A549 (cell line): ENCODE data around the gene CAPZA1. TPM values are rescaled to one million over a fixed set of nuclear protein-coding genes. Genes with fewer than 3 reads are reported as not detected.

ENCODE experiments used
- ATAC-seq, 2 experiments: fragments of 200-7000 bp in 1 of 2; fragments of >200 bp in 1 of 2; cut with Nextera tagmentation in 1 of 2; cut with Tn5 transposase in 1 of 2; 3 replicates each; pipeline versions ENCODE4 v1.8.0 to v1.9.1; 2018 to 2020; ENCODE audit warnings: mild to moderate bottlenecking in 1 of 2, moderate library complexity in 1 of 2
- CTCF ChIA-PET: fragments of 300-600 bp; sonication (Branson Sonifier 250); formaldehyde crosslinking; extraction: SDS; loops from one replicate; lab custom pipeline; 2021; ENCODE audit warnings: antibody characterized with exemption, inconsistent platforms; lab: Yijun Ruan, JAX
- POLR2A ChIA-PET: fragments of 350-600 bp; formaldehyde crosslinking; extraction: SDS; loops from one replicate; lab custom pipeline; 2021; ENCODE audit warnings: antibody characterized with exemption, inconsistent platforms; lab: Yijun Ruan, JAX
- DNase-seq, 2 experiments: peaks; one replicate each; pipeline versions ENCODE4 v3.0.0 to v3.0.0-alpha.2; 2011 to 2016; ENCODE audit warnings: low read depth in 1 of 2, low spot score in 1 of 2
- FAIRE-seq: peaks from 2 replicates; lab custom pipeline; 2011; peaks lifted over from hg19 to GRCh38; lab: Jason Lieb, UNC
- H3K27ac ChIP-seq, 2 experiments: fragments of >200 bp; sonication (Bioruptor Twin); formaldehyde crosslinking; 3 replicates each; pipeline ENCODE4 v1.5.1; 2016 to 2017
- H3K4me1 ChIP-seq: fragments of >200 bp; sonication (Bioruptor Twin); formaldehyde crosslinking; 3 replicates; pipeline ENCODE4 v1.6.1; 2016
- H3K4me2 ChIP-seq: fragments of >200 bp; sonication (Bioruptor Twin); formaldehyde crosslinking; 3 replicates; pipeline ENCODE4 v1.6.1; 2016
- H3K4me3 ChIP-seq: fragments of >200 bp; sonication (Bioruptor Twin); formaldehyde crosslinking; 3 replicates; pipeline ENCODE4 v1.5.1; 2016
- H3K9me3 ChIP-seq: fragments of >200 bp; sonication (Bioruptor Twin); formaldehyde crosslinking; 3 replicates; pipeline ENCODE4 v1.6.1; 2016
- BHLHE40 ChIP-seq: IDR thresholded peaks from 2 replicates; pipeline ENCODE4 v1.6.1; 2012; ENCODE audit warnings: low read depth, low read length, inconsistent platforms
- EP300 ChIP-seq, 2 experiments: fragments of >200 bp; sonication (Bioruptor Twin); formaldehyde crosslinking; IDR thresholded peaks; 2 replicates in 1 of 2; 3 replicates in 1 of 2; pipeline ENCODE4 v1.6.1; 2016 to 2017
- FOXS1 ChIP-seq: fragments of 250-450 bp; sonication (Bioruptor Pico); IDR thresholded peaks from 2 replicates; pipeline ENCODE4 v1.5.0; 2020; ENCODE audit warnings: mild to moderate bottlenecking, moderate library complexity
- GATA3 ChIP-seq: IDR thresholded peaks from 2 replicates; pipeline ENCODE4 v1.6.1; 2012; ENCODE audit warnings: borderline replicate concordance
- HDAC2 ChIP-seq: fragments of 200-600 bp; sonication (generic); IDR thresholded peaks from 2 replicates; pipeline ENCODE4 v1.6.1; 2016
- JUNB ChIP-seq: fragments of >200 bp; sonication (Bioruptor Twin); formaldehyde crosslinking; IDR thresholded peaks from 2 replicates; pipeline ENCODE4 v1.6.1; 2016
- KDM1A ChIP-seq: fragments of 200-600 bp; sonication (generic); IDR thresholded peaks from 2 replicates; pipeline ENCODE4 v1.6.1; 2016; ENCODE audit warnings: low read depth, mild to moderate bottlenecking
- MAFK ChIP-seq: fragments of 450-650 bp; IDR thresholded peaks from 2 replicates; pipeline ENCODE4 v1.6.1; 2014; ENCODE audit not compliant: partially characterized antibody
- MAZ ChIP-seq: fragments of 150-350 bp; IDR thresholded peaks from 2 replicates; pipeline ENCODE4 v1.6.1; 2014; ENCODE audit warnings: antibody characterized with exemption, low read depth, low read length, borderline replicate concordance
- MYC ChIP-seq: IDR thresholded peaks from 2 replicates; pipeline ENCODE4 v1.6.1; 2012; ENCODE audit warnings: mild to moderate bottlenecking, inconsistent platforms, low read length, improper control_type of control experiment, borderline replicate concordance
- NPAS2 ChIP-seq: fragments of 250-450 bp; sonication (Bioruptor Pico); IDR thresholded peaks from 2 replicates; pipeline ENCODE4 v1.8.0; 2022; ENCODE audit warnings: mild to moderate bottlenecking, moderate library complexity, borderline replicate concordance
- RAD21 ChIP-seq, 2 experiments: fragments of >200 bp in 1 of 2; sonication (Bioruptor Twin) in 1 of 2; formaldehyde crosslinking in 1 of 2; IDR thresholded peaks in 1 of 2; conservative IDR thresholded peaks in 1 of 2; 2 replicates in 1 of 2; 3 replicates in 1 of 2; pipeline ENCODE4 v1.6.1; 2012 to 2018; ENCODE audit warnings: inconsistent platforms in 1 of 2
- RARB ChIP-seq: fragments of 250-450 bp; sonication (Bioruptor Pico); IDR thresholded peaks from 2 replicates; pipeline ENCODE4 v1.8.0; 2021; ENCODE audit warnings: mild to moderate bottlenecking, moderate library complexity
- RCOR1 ChIP-seq: fragments of 150-350 bp; IDR thresholded peaks from 2 replicates; pipeline ENCODE4 v1.6.1; 2014; ENCODE audit warnings: antibody characterized with exemption, low read length, low read depth
- RNF2 ChIP-seq: fragments of 200-600 bp; sonication (generic); IDR thresholded peaks from 2 replicates; pipeline ENCODE4 v1.6.1; 2016; ENCODE audit warnings: low read depth, mild to moderate bottlenecking, antibody characterized with exemption, moderate library complexity, borderline replicate concordance
- SMC3 ChIP-seq: fragments of >200 bp; sonication (Bioruptor Twin); formaldehyde crosslinking; IDR thresholded peaks from 3 replicates; pipeline ENCODE4 v1.6.1; 2018; ENCODE audit warnings: inconsistent platforms
- SREBF2 ChIP-seq: fragments of 450-650 bp; IDR thresholded peaks from 2 replicates; pipeline ENCODE4 v1.6.1; 2014; ENCODE audit warnings: mild to moderate bottlenecking, moderate library complexity
- TP53 ChIP-seq: fragments of 250-450 bp; sonication (Bioruptor Pico); IDR thresholded peaks from 2 replicates; pipeline ENCODE4 v1.5.0; 2021; ENCODE audit warnings: mild to moderate bottlenecking, moderate library complexity
- ZFP36 ChIP-seq: fragments of 450-650 bp; IDR thresholded peaks from 2 replicates; pipeline ENCODE4 v1.6.1; 2014; ENCODE audit warnings: borderline replicate concordance; ENCODE audit not compliant: partially characterized antibody
- ZNF302 ChIP-seq: fragments of 250-450 bp; sonication (Bioruptor Pico); IDR thresholded peaks from 2 replicates; pipeline ENCODE4 v1.9.0; 2021; ENCODE audit warnings: inconsistent platforms, mild to moderate bottlenecking, moderate library complexity
- ZSCAN20 ChIP-seq: fragments of 250-450 bp; sonication (Bioruptor Pico); IDR thresholded peaks from 2 replicates; pipeline ENCODE4 v1.8.0; 2022; ENCODE audit warnings: mild to moderate bottlenecking, moderate library complexity
- WGBS: methylation state at CpG from one replicate; pipeline ENCODE4 v1.1.6; 2017; ENCODE audit errors: missing lambda C conversion rate; 5-methylcytosine and 5-hydroxymethylcytosine counted together
- polyA plus RNA-seq, 4 experiments: library from polyadenylated mRNA; depleted of rRNA in 3 of 4; stranded (reverse); fragments of >200 nt; fragmentation: RNase III in 1 of 4; extraction: RNeasy Plus Mini Kit Qiagen cat#74134 plus additional on column Dnase treatment in 1 of 4; gene quantifications; 2 replicates in 3 of 4; 3 replicates in 1 of 4; pipeline ENCODE4 v1.2.3, GENCODE V29; 2011 to 2017
- TF ChIP-seq, protein P1 (sequence below): fragments of 250-450 bp; sonication (Bioruptor Pico); IDR thresholded peaks from 2 replicates; pipeline ENCODE4 v1.5.0; 2021; ENCODE audit warnings: mild to moderate bottlenecking, moderate library complexity, borderline replicate concordance
- TF ChIP-seq, protein P2 (sequence below): fragments of 250-450 bp; sonication (Bioruptor Pico); IDR thresholded peaks from 2 replicates; pipeline ENCODE4 v1.5.0; 2020; ENCODE audit warnings: low read depth, mild to moderate bottlenecking, moderate library complexity
- TF ChIP-seq, protein P3 (sequence below): fragments of >200 bp; sonication (Bioruptor Twin); formaldehyde crosslinking; IDR thresholded peaks from 2 replicates; pipeline ENCODE4 v1.6.1; 2016
- TF ChIP-seq, protein P4 (sequence below): fragments of 450-650 bp; IDR thresholded peaks from 2 replicates; pipeline ENCODE4 v1.6.1; 2014; ENCODE audit warnings: antibody characterized with exemption
- TF ChIP-seq, protein P5 (sequence below): IDR thresholded peaks from 2 replicates; pipeline ENCODE4 v1.6.1; 2012
- TF ChIP-seq, protein P6 (sequence below): IDR thresholded peaks from 2 replicates; pipeline ENCODE4 v1.6.1; 2012

Gene CAPZA1
- polyA plus RNA-seq, 2 of the 4 experiments (the other 2 are of a cell fraction) = 103 to 136 TPM

DNA sequence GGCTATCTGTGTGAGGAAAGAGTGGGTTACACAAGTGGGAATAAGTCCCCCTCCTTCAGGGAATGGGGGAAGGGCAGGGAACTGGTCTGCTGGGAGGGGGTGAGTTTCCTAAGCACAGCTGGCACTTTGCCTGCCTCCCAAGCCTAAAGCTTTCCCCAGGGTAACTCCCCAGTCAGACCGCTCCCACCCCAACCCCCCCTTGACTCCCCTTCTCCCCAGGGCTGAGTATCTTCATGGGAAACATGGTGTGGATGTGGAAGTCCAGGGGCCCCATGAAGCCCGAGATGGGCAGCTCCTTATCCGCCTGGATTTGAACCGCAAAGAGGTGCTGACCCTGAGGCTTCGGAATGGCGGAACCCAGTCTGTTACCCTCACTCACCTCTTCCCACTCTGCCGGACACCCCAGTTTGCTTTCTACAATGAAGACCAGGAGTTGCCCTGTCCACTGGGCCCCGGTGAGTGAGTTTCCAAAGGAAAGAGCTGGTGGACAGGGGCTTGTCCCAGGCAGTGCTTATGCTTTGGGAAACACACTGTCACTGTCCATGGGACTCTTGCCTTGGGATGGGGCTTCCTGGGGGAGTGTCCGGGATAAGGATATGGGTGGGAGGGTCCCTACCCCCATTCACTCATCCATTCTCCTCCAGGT, 69.7 kb downstream of the CAPZA1 start:
- WGBS = 75% methylated on average over 2 of the region's 9 CpGs
- no peaks in the 10 kb centered on the region for H3K9me3 ChIP-seq
- ATAC-seq = no peak
- no peaks in the 10 kb centered on the region for H3K4me1 ChIP-seq
- H3K27ac ChIP-seq = no peak overlapping the region
- TF ChIP-seq EP300 (IDR thresholded peaks at IDR 0.05) = no peak
- TF ChIP-seq, protein P1, sequence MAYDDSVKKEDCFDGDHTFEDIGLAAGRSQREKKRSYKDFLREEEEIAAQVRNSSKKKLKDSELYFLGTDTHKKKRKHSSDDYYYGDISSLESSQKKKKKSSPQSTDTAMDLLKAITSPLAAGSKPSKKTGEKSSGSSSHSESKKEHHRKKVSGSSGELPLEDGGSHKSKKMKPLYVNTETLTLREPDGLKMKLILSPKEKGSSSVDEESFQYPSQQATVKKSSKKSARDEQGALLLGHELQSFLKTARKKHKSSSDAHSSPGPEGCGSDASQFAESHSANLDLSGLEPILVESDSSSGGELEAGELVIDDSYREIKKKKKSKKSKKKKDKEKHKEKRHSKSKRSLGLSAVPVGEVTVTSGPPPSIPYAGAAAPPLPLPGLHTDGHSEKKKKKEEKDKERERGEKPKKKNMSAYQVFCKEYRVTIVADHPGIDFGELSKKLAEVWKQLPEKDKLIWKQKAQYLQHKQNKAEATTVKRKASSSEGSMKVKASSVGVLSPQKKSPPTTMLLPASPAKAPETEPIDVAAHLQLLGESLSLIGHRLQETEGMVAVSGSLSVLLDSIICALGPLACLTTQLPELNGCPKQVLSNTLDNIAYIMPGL (CRISPR knock-in tag) = no peak
- no peak for TF ChIP-seq NPAS2 (CRISPR knock-in tag)
- no peak for TF ChIP-seq RAD21 (conservative IDR thresholded peaks at IDR 0.05 in 1 of 2, IDR thresholded peaks at IDR 0.05 in 1 of 2)
- TF ChIP-seq RNF2 = no peak
- TF ChIP-seq RARB = no peak
- no peak for TF ChIP-seq MYC
- TF ChIP-seq, protein P2, sequence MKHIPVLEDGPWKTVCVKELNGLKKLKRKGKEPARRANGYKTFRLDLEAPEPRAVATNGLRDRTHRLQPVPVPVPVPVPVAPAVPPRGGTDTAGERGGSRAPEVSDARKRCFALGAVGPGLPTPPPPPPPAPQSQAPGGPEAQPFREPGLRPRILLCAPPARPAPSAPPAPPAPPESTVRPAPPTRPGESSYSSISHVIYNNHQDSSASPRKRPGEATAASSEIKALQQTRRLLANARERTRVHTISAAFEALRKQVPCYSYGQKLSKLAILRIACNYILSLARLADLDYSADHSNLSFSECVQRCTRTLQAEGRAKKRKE (CRISPR knock-in tag) = no peak
- no peak for TF ChIP-seq RCOR1
- no peak for TF ChIP-seq GATA3
- no peak for TF ChIP-seq ZNF302
- no peak for TF ChIP-seq JUNB
- TF ChIP-seq KDM1A = no peak
- no peak for TF ChIP-seq HDAC2
- no peak overlapping the region for H3K4me2 ChIP-seq
- no peak for FAIRE-seq
- CTCF ChIA-PET = interaction anchor here (0.6 to 1.3 kb wide), 3 partner anchors 14 to 299 kb away, joined by 3 read pairs; no protein-coding TSS in a partner anchor
- no peak for DNase-seq
- POLR2A ChIA-PET = no interaction called here
- H3K4me3 ChIP-seq = no peak overlapping the region

DNA sequence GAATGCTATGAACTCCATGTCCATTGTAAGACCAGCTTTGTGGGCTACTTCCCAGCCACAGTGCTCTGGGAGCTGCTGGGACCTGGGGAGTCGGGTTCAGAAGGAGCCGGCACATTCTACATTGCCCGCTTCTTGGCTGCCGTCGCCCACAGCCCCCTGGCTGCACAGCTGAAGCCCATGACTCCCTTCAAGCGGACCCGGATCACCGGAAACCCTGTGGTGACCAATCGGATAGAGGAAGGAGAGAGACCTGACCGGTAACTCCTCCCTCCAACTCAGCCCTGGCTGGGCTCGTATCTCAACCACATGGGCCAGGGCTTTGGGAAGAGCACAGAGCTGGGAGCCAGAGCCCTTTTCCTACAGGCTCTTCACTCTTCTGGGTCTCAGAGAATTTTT, 70.2 kb downstream of the CAPZA1 start:
- Histone ChIP-seq H3K9me3 (no peaks in the 10 kb centered on the region), H3K27ac (no peak overlapping the region), H3K4me3 (no peak overlapping the region), H3K4me1 (no peaks in the 10 kb centered on the region), H3K4me2 (no peak overlapping the region)
- ChIA-PET CTCF (interaction anchor here (0.6 kb wide), 1 partner anchor 299 kb away, joined by 3 read pairs; no protein-coding TSS in a partner anchor), POLR2A (no interaction called here)
- DNase-seq (no peak), FAIRE-seq (no peak), ATAC-seq (no peak)
- TF ChIP-seq TP53 (no peak), ZSCAN20 (no peak), RNF2 (no peak), FOXS1 (CRISPR knock-in tag) (no peak), RARB (no peak), SMC3 (no peak), MYC (no peak), MAFK (no peak), SREBF2 (no peak), ZFP36 (no peak), BHLHE40 (no peak), KDM1A (no peak), MAZ (no peak), EP300 (IDR thresholded peaks at IDR 0.05) (no peak)
- TF ChIP-seq, protein P3, sequence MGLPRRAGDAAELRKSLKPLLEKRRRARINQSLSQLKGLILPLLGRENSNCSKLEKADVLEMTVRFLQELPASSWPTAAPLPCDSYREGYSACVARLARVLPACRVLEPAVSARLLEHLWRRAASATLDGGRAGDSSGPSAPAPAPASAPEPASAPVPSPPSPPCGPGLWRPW = no peak
- TF ChIP-seq, protein P4, sequence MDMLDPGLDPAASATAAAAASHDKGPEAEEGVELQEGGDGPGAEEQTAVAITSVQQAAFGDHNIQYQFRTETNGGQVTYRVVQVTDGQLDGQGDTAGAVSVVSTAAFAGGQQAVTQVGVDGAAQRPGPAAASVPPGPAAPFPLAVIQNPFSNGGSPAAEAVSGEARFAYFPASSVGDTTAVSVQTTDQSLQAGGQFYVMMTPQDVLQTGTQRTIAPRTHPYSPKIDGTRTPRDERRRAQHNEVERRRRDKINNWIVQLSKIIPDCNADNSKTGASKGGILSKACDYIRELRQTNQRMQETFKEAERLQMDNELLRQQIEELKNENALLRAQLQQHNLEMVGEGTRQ = no peak
- TF ChIP-seq, protein P5, sequence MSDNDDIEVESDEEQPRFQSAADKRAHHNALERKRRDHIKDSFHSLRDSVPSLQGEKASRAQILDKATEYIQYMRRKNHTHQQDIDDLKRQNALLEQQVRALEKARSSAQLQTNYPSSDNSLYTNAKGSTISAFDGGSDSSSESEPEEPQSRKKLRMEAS = no peak
- TF ChIP-seq, protein P6, sequence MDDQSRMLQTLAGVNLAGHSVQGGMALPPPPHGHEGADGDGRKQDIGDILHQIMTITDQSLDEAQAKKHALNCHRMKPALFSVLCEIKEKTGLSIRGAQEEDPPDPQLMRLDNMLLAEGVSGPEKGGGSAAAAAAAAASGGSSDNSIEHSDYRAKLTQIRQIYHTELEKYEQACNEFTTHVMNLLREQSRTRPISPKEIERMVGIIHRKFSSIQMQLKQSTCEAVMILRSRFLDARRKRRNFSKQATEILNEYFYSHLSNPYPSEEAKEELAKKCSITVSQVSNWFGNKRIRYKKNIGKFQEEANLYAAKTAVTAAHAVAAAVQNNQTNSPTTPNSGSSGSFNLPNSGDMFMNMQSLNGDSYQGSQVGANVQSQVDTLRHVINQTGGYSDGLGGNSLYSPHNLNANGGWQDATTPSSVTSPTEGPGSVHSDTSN = no peak
- 94% methylated on average over 8 of the region's 11 CpGs for WGBS
